Measurements from ENCODE around the gene UBXN6. TPM values are rescaled to one million over a fixed set of nuclear protein-coding genes. Genes with fewer than 3 reads are reported as not detected.

The UBXN6 gene
- total RNA-seq, 1 donor from 2014 or later, result 89.8 TPM

DNA sequence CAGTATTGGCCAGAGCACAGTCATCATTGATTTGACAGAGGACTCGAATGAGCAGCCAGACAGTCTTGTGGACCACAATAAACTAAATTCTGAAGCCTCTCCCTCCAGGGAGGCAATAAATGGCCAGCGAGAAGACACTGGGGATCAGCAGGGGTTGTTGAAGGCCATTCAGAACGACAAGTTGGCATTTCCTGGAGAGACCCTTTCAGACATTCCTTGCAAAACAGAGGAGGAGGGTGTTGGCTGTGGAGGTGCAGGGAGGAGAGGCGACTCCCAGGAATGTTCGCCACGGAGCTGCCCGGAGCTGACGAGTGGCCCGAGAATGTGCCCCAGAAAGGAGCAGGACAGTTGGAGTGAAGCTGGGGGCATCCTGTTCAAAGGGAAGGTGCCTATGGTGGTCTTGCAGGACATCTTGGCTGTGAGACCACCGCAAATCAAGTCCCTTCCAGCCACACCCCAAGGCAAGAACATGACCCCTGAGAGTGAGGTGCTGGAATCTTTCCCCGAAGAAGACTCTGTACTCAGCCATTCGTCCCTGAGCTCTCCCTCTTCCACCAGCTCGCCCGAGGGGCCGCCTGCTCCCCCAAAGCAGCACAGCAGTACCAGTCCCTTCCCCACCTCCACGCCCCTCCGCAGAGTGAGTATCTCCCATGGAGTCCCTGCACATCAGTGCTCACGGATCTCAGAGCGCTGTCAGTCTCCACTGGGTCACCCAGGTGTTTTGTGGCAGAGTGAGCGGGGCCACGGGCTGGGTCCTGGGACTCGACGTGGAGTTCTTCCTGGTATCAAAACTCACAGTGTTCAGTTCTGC, 48.3 kb downstream of the UBXN6 start:
- H3K4me3 ChIP-seq (ENCODE audit: low read length in 3 of 3), result no peak overlapping the region

DNA sequence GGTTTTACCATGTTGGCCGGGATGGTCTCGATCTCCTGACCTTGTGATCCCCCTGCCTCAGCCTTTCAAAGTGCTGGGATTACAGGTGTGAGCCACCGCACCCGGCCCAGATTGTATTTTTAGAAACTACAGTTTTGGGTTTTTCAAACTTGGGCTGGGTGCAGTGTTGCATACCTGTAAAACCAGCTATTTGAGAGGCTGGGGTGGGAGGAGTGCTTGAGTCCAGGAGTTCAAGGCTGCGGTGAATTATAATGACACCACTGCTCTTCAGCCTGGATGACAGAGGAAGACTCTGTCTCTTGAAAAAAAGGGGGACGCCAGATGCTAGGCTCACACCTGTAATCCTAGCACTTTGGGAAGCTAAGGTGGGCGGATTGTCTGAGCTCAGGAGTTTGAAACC, 51.0 kb downstream of the UBXN6 start:
- H3K36me3 ChIP-seq (ENCODE audit: control insufficient read depth in 3 of 3, insufficient read depth in 3 of 3, low read length in 3 of 3), result peaks cover 0 to 10% (median 7%) of the 10 kb centered on the region in 3 donors
- H3K9me3 ChIP-seq (ENCODE audit: control insufficient read depth in 3 of 3, low read length in 3 of 3), result no peaks in the 10 kb centered on the region
- H3K27me3 ChIP-seq (ENCODE audit: control insufficient read depth in 3 of 3, insufficient read depth in 3 of 3, low read length in 3 of 3), result no peaks in the 10 kb centered on the region
- H3K4me3 ChIP-seq (ENCODE audit: low read length in 3 of 3), result no peak overlapping the region
- no peak overlapping the region for H3K27ac ChIP-seq (ENCODE audit: low read depth, low read length)
- H3K9ac ChIP-seq (ENCODE audit: low read depth in 1 of 3, low read length in 3 of 3), result no peak overlapping the region
- H3K4me1 ChIP-seq (ENCODE audit: control insufficient read depth in 3 of 3, insufficient read depth in 3 of 3, low read length in 3 of 3), result peaks cover 12 to 13% (median 13%) of the 10 kb centered on the region in 3 donors

More for the DNA sequence above, 48.3 kb downstream of the UBXN6 start:
- peaks cover 6 to 13% (median 8%) of the 10 kb centered on the region in 3 donors for H3K36me3 ChIP-seq (ENCODE audit: control insufficient read depth in 3 of 3, insufficient read depth in 3 of 3, low read length in 3 of 3)
- no peaks in the 10 kb centered on the region for H3K4me1 ChIP-seq (ENCODE audit: control insufficient read depth in 3 of 3, insufficient read depth in 3 of 3, low read length in 3 of 3)
- no peaks in the 10 kb centered on the region for H3K9me3 ChIP-seq (ENCODE audit: control insufficient read depth in 3 of 3, low read length in 3 of 3)
- H3K27ac ChIP-seq (ENCODE audit: low read depth, low read length), result no peak overlapping the region
- no peak overlapping the region for H3K9ac ChIP-seq (ENCODE audit: low read depth in 1 of 3, low read length in 3 of 3)
- H3K27me3 ChIP-seq (ENCODE audit: control insufficient read depth in 3 of 3, insufficient read depth in 3 of 3, low read length in 3 of 3), result no peaks in the 10 kb centered on the region

- Histone ChIP-seq H3K9me3 (ENCODE audit: control insufficient read depth in 3 of 3, low read length in 3 of 3) (no peaks in the 10 kb centered on the region), H3K4me1 (ENCODE audit: control insufficient read depth in 3 of 3, insufficient read depth in 3 of 3, low read length in 3 of 3) (peaks cover 14 to 19% (median 14%) of the 10 kb centered on the region in 3 donors)
Observed at GRCh38 chr19:4405977-4406376, 51.6 kb downstream of the UBXN6 start.

GRCh38 chr19:4403005-4403761, 54.4 kb downstream of the UBXN6 start:
- H3K4me1 ChIP-seq (ENCODE audit: control insufficient read depth in 3 of 3, insufficient read depth in 3 of 3, low read length in 3 of 3), result peaks cover 25 to 37% (median 29%) of the 10 kb centered on the region in 3 donors
- no peaks in the 10 kb centered on the region for H3K36me3 ChIP-seq (ENCODE audit: control insufficient read depth in 3 of 3, insufficient read depth in 3 of 3, low read length in 3 of 3)
- no peaks in the 10 kb centered on the region for H3K9me3 ChIP-seq (ENCODE audit: control insufficient read depth in 3 of 3, low read length in 3 of 3)
- peak overlapping the region; percentile 76 to 87 (median 85) for H3K4me3 ChIP-seq (ENCODE audit: low read length in 3 of 3)
- H3K27ac ChIP-seq (ENCODE audit: low read depth, low read length), result no peak overlapping the region
- H3K9ac ChIP-seq (ENCODE audit: low read depth in 1 of 3, low read length in 3 of 3), result peak overlapping the region; percentile 77 to 90 (median 79)
- no peaks in the 10 kb centered on the region for H3K27me3 ChIP-seq (ENCODE audit: control insufficient read depth in 3 of 3, insufficient read depth in 3 of 3, low read length in 3 of 3)

More at GRCh38 chr19:4405977-4406376, 51.6 kb downstream of the UBXN6 start:
- H3K36me3 ChIP-seq (ENCODE audit: control insufficient read depth in 3 of 3, insufficient read depth in 3 of 3, low read length in 3 of 3), result peaks cover 0 to 10% (median 7%) of the 10 kb centered on the region in 3 donors
- no peaks in the 10 kb centered on the region for H3K27me3 ChIP-seq (ENCODE audit: control insufficient read depth in 3 of 3, insufficient read depth in 3 of 3, low read length in 3 of 3)
- H3K27ac ChIP-seq (ENCODE audit: low read depth, low read length), result no peak overlapping the region
- no peak overlapping the region for H3K4me3 ChIP-seq (ENCODE audit: low read length in 3 of 3)
- H3K9ac ChIP-seq (ENCODE audit: low read depth in 1 of 3, low read length in 3 of 3), result no peak overlapping the region

DNA sequence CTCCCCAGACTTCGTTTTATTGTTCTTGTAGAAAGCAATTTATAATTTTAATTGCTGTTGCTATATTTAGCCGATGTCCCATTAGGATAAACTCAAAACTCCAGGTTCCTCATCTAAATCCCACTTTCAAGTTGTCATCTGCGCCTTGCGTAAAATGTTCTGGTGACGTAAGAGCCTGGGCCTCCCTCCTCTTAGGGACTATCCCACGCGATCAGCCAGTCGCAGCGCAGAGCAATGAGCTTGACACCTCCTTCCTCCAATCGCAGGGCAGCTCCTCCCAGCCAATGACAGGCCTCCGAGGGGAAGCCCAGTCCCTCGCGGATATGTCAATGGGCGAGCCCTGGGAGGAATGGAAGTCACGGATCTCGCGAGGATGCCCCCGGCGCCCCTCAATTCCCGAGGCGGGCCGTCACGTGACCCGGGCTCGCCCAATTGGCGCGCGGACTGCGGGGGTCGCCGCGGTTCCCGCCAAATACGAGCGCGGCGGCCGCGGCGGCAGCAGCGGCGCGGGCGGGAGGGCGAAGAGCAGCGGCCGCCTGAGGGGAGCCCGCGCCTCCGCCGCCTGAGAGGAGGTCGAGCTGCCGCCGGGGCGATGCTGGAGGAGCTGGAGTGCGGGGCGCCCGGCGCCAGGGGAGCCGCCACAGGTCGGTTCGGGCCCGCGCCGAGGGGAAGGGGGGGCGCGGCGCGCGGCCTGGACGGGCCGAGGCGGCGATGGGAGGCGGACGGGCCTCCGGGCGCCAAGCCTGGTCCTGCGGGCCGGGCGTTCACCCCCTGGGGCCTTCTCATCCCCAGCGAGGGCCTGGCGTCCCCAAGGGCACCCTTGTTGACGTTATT, 55.2 kb downstream of the UBXN6 start, which contains the start of gene CHAF1A:
CHAF1A (plus strand) TSS at position 470 of the 834 bp plus-strand sequence; CDS start at position 593, 123 bp downstream.
- peak within 1 kb of the TSS; percentile 77 to 90 (median 79) for H3K9ac ChIP-seq (ENCODE audit: low read depth in 1 of 3, low read length in 3 of 3)
- peak within 1 kb of the TSS; percentile 86 for H3K27ac ChIP-seq (ENCODE audit: low read depth, low read length)
- H3K4me3 ChIP-seq (ENCODE audit: low read length in 3 of 3), result peak within 1 kb of the TSS; percentile 76 to 87 (median 85)
- no peaks in the 10 kb centered on the region for H3K27me3 ChIP-seq (ENCODE audit: control insufficient read depth in 3 of 3, insufficient read depth in 3 of 3, low read length in 3 of 3)
- peaks cover 31 to 45% (median 35%) of the 10 kb centered on the region in 3 donors for H3K4me1 ChIP-seq (ENCODE audit: control insufficient read depth in 3 of 3, insufficient read depth in 3 of 3, low read length in 3 of 3)
- no peaks in the 10 kb centered on the region for H3K36me3 ChIP-seq (ENCODE audit: control insufficient read depth in 3 of 3, insufficient read depth in 3 of 3, low read length in 3 of 3)
- no peaks in the 10 kb centered on the region for H3K9me3 ChIP-seq (ENCODE audit: control insufficient read depth in 3 of 3, low read length in 3 of 3)

DNA sequence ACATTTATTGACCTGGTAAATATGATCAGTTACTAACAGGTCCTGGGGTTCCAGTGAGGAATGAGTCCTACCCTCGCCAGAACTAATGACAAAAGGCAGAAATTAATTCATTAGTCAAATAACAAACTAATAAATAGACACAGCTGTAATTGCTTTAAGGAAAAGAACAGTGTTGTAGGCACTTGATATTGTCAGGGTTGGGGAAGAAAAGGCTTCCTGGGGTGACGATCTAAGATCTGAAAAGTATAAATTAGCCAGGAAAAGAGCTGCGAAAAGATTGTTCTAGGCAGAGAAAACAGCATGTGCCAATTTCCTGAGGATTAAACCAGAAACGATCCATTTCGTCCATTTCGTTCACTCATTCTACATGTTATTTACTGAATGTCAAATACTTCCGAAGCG, 55.8 kb downstream of the UBXN6 start:
- Histone ChIP-seq H3K4me1 (ENCODE audit: control insufficient read depth in 3 of 3, insufficient read depth in 3 of 3, low read length in 3 of 3) (peaks cover 37 to 51% (median 41%) of the 10 kb centered on the region in 3 donors), H3K9me3 (ENCODE audit: control insufficient read depth in 3 of 3, low read length in 3 of 3) (no peaks in the 10 kb centered on the region), H3K4me3 (ENCODE audit: low read length in 3 of 3) (peak overlapping the region; percentile 41 to 64 (median 63))

DNA sequence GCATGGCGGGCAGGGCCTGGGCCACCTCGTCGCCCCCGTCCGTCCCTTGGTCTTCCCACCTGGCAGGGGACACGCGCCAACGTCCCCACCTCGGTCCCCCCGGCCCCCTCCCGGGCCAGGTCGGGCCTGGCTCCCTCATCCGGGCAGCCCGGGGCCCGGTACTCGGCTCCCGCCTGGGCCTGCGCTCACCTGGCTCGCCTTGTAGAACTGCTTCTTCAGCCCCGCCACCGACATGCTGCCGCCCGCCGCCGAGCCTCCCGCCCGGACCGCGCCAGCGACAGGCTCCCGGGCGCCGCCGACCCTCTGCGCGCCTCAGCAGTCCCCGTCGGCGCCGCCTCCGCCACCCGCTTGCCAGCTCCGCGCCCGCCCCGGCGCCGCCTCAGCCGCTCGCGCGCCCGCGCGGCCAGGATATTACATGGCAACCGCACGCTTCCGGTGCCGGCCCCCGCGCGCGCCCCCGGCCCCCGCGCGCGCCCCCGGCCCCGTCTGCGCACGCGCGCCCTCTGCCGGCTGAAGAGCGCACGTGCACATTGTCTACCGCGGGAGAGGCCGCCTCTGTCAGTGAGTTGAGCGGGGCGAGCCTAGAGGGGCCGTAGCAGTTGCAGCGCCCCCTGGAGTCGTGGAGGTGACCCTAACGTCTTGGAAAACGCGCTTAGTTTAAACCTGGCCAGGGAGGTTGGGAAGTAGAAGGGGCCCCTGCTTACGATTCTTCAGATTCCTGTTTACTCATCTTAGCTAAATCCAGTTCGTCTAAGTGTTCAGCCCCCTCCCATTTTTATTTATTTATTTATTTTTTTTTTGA, 57.3 kb downstream of the UBXN6 start, which contains the start of gene SH3GL1:
SH3GL1 (minus strand) TSS at position 413 of the 802 bp plus-strand sequence; CDS start at position 234, 179 bp downstream.
- Histone ChIP-seq H3K36me3 (ENCODE audit: control insufficient read depth in 3 of 3, insufficient read depth in 3 of 3, low read length in 3 of 3) (peaks cover 0 to 3% (median 0%) of the 10 kb centered on the region in 3 donors), H3K27ac (ENCODE audit: low read depth, low read length) (peak within 1 kb of the TSS; percentile 94), H3K4me1 (ENCODE audit: control insufficient read depth in 3 of 3, insufficient read depth in 3 of 3, low read length in 3 of 3) (peaks cover 39 to 55% (median 44%) of the 10 kb centered on the region in 3 donors)

More for the DNA sequence above, 55.8 kb downstream of the UBXN6 start:
- H3K36me3 ChIP-seq (ENCODE audit: control insufficient read depth in 3 of 3, insufficient read depth in 3 of 3, low read length in 3 of 3), result peaks cover 0 to 3% (median 0%) of the 10 kb centered on the region in 3 donors
- no peaks in the 10 kb centered on the region for H3K27me3 ChIP-seq (ENCODE audit: control insufficient read depth in 3 of 3, insufficient read depth in 3 of 3, low read length in 3 of 3)
- peak overlapping the region; percentile 60 to 72 (median 70) for H3K9ac ChIP-seq (ENCODE audit: low read depth in 1 of 3, low read length in 3 of 3)
- peak overlapping the region; percentile 86 for H3K27ac ChIP-seq (ENCODE audit: low read depth, low read length)

DNA sequence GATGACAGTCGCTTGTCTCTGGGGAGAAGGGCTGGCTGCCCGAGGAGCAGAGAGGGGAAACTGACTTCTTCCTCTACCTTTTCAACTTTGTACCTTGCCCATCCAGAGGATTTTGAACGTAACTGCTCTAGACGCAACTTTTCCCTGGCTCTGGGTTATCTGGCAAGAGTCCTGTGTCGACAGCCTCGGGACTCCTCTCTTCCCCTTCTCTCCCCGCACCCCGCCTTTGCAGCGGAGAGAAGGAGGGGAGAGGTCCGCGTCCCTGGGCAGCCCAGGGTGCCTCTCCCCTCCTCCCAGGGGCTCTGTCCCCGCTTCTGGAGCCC, 57.8 kb downstream of the UBXN6 start:
- Histone ChIP-seq H3K9me3 (ENCODE audit: control insufficient read depth in 3 of 3, low read length in 3 of 3) (no peaks in the 10 kb centered on the region), H3K36me3 (ENCODE audit: control insufficient read depth in 3 of 3, insufficient read depth in 3 of 3, low read length in 3 of 3) (peaks cover 0 to 7% (median 3%) of the 10 kb centered on the region in 3 donors), H3K4me3 (ENCODE audit: low read length in 3 of 3) (peak overlapping the region; percentile 73 to 91 (median 84)), H3K9ac (ENCODE audit: low read depth in 1 of 3, low read length in 3 of 3) (peak overlapping the region; percentile 54 to 92 (median 90)), H3K27ac (ENCODE audit: low read depth, low read length) (peak overlapping the region; percentile 94), H3K27me3 (ENCODE audit: control insufficient read depth in 3 of 3, insufficient read depth in 3 of 3, low read length in 3 of 3) (no peaks in the 10 kb centered on the region), H3K4me1 (ENCODE audit: control insufficient read depth in 3 of 3, insufficient read depth in 3 of 3, low read length in 3 of 3) (peaks cover 39 to 60% (median 44%) of the 10 kb centered on the region in 3 donors)

More for the DNA sequence above, 57.3 kb downstream of the UBXN6 start, which contains the start of gene SH3GL1:
- Histone ChIP-seq H3K27me3 (ENCODE audit: control insufficient read depth in 3 of 3, insufficient read depth in 3 of 3, low read length in 3 of 3) (no peaks in the 10 kb centered on the region), H3K9ac (ENCODE audit: low read depth in 1 of 3, low read length in 3 of 3) (peak within 1 kb of the TSS; percentile 54 to 92 (median 90)), H3K9me3 (ENCODE audit: control insufficient read depth in 3 of 3, low read length in 3 of 3) (no peaks in the 10 kb centered on the region), H3K4me3 (ENCODE audit: low read length in 3 of 3) (peak within 1 kb of the TSS; percentile 73 to 91 (median 84))

Measured in skeletal muscle tissue (tissue), 4 donors.